Keratinocyte (primary cell): ENCODE results near the gene ANG. TPM values are rescaled to one million over a fixed set of nuclear protein-coding genes. Genes with fewer than 3 reads are reported as not detected.
A peak's percentile ranks its signal among the peaks of the same experiment; 100 is the strongest.

Experiments used
- DNase-seq: peaks from one replicate; pipeline ENCODE4 v3.0.0-alpha.2; 2011; ENCODE audit warnings: low read depth, missing footprints, low spot score
- FAIRE-seq: peaks from 2 replicates; lab custom pipeline; 2011; peaks lifted over from hg19 to GRCh38; lab: Jason Lieb, UNC
- H2AFZ ChIP-seq: 2 replicates; pipeline ENCODE4 v1.6.0; 2012; ENCODE audit warnings: low read length, control low read depth, inconsistent platforms; ENCODE audit not compliant: control insufficient read depth
- H3K27ac ChIP-seq: 2 replicates; pipeline ENCODE4 v1.5.1; 2011; ENCODE audit warnings: low read length; ENCODE audit not compliant: control insufficient read depth, insufficient read depth
- H3K27me3 ChIP-seq: 3 replicates; pipeline ENCODE4 v1.6.0; 2011; ENCODE audit warnings: low read length; ENCODE audit not compliant: control insufficient read depth, insufficient read depth; ENCODE audit errors: extremely low read depth
- H3K36me3 ChIP-seq, 2 experiments: 2 replicates in 1 of 2; 3 replicates in 1 of 2; pipeline ENCODE4 v1.5.1; 2011; ENCODE audit warnings: low read length in 2 of 2, mild to moderate bottlenecking in 1 of 2; ENCODE audit not compliant: control insufficient read depth in 2 of 2, insufficient read depth in 2 of 2; ENCODE audit errors: extremely low read depth in 1 of 2
- H3K4me1 ChIP-seq: 3 replicates; pipeline ENCODE4 v1.5.1; 2011; ENCODE audit warnings: low read length; ENCODE audit not compliant: control insufficient read depth, insufficient read depth; ENCODE audit errors: extremely low read depth
- H3K4me2 ChIP-seq: 3 replicates; pipeline ENCODE4 v1.6.0; 2011; ENCODE audit warnings: low read depth, low read length; ENCODE audit not compliant: control insufficient read depth, insufficient read depth; ENCODE audit errors: extremely low read depth
- H3K4me3 ChIP-seq, 3 experiments: fragments of 200-600 bp in 1 of 3; sonication (generic) in 1 of 3; 2 replicates in 2 of 3; 3 replicates in 1 of 3; pipeline ENCODE4 v1.5.1; 2011 to 2016; ENCODE audit warnings: low read length in 3 of 3, mild to moderate bottlenecking in 3 of 3, control low read depth in 2 of 3, inconsistent platforms in 1 of 3, low read depth in 1 of 3, mixed read lengths in 1 of 3, mixed run types in 1 of 3, moderate library complexity in 1 of 3; ENCODE audit not compliant: control insufficient read depth in 2 of 3, insufficient read depth in 2 of 3; ENCODE audit errors: extremely low read depth in 1 of 3
- H3K79me2 ChIP-seq: 2 replicates; pipeline ENCODE4 v1.6.0; 2012; ENCODE audit warnings: low read length; ENCODE audit not compliant: control insufficient read depth, insufficient read depth
- H3K9ac ChIP-seq: 3 replicates; pipeline ENCODE4 v1.6.0; 2011; ENCODE audit warnings: low read length; ENCODE audit not compliant: control insufficient read depth, insufficient read depth; ENCODE audit errors: extremely low read depth
- H3K9me1 ChIP-seq: 3 replicates; pipeline ENCODE4 v1.6.0; 2011; ENCODE audit warnings: low read length; ENCODE audit not compliant: control insufficient read depth, insufficient read depth; ENCODE audit errors: extremely low read depth
- H3K9me3 ChIP-seq: 2 replicates; pipeline ENCODE4 v1.5.1; 2012; ENCODE audit warnings: low read depth, low read length; ENCODE audit not compliant: control insufficient read depth
- H4K20me1 ChIP-seq: 3 replicates; pipeline ENCODE4 v1.6.0; 2011; ENCODE audit warnings: low read length; ENCODE audit not compliant: control insufficient read depth, insufficient read depth; ENCODE audit errors: extremely low read depth
- EZH2 ChIP-seq: IDR thresholded peaks from one replicate; pipeline ENCODE4 v1.6.1; 2012; ENCODE audit warnings: inconsistent platforms, mild to moderate bottlenecking, low read length, moderate library complexity
- dilution Hi-C: fragments of 300-500 bp; cut with MboI; formaldehyde crosslinking; loops from one replicate; pipeline ENCODE4 v1.7.0; 2020; ENCODE audit warnings: low sequenced_read_pairs; ENCODE audit not compliant: extremely low pct_ligation_motif_present
- polyA plus RNA-seq, 5 experiments: library from polyadenylated mRNA; depleted of rRNA in 3 of 5; stranded (reverse) in 3 of 5; stranded (forward) in 1 of 5; unstranded in 1 of 5; fragments of >200 nt; gene quantifications; 1 replicate in 1 of 5; 2 replicates in 3 of 5; 3 replicates in 1 of 5; pipeline versions ENCODE4 v1.2.1 to v1.2.3, GENCODE V29; 2011 to 2012; ENCODE audit warnings: missing spikeins in 2 of 5, low read depth in 1 of 5, low replicate concordance in 1 of 5
- TF ChIP-seq, protein P1 (sequence below), 3 experiments: IDR thresholded peaks in 1 of 3; conservative IDR thresholded peaks in 1 of 3; optimal IDR thresholded peaks in 1 of 3; 2 replicates in 2 of 3; 3 replicates in 1 of 3; pipeline versions ENCODE3 to v1.5.1; 2011; ENCODE audit warnings: low read length in 3 of 3, mild to moderate bottlenecking in 3 of 3, moderate library complexity in 2 of 3, control low read depth in 1 of 3, inconsistent platforms in 1 of 3; ENCODE audit not compliant: insufficient read depth in 2 of 3; ENCODE audit errors: extremely low read depth in 1 of 3

The ANG gene
- polyA plus RNA-seq, 1 donor (not counting 4 experiments of a cell fraction or from before 2014, with no cell fraction given), result 4.0 TPM

DNA sequence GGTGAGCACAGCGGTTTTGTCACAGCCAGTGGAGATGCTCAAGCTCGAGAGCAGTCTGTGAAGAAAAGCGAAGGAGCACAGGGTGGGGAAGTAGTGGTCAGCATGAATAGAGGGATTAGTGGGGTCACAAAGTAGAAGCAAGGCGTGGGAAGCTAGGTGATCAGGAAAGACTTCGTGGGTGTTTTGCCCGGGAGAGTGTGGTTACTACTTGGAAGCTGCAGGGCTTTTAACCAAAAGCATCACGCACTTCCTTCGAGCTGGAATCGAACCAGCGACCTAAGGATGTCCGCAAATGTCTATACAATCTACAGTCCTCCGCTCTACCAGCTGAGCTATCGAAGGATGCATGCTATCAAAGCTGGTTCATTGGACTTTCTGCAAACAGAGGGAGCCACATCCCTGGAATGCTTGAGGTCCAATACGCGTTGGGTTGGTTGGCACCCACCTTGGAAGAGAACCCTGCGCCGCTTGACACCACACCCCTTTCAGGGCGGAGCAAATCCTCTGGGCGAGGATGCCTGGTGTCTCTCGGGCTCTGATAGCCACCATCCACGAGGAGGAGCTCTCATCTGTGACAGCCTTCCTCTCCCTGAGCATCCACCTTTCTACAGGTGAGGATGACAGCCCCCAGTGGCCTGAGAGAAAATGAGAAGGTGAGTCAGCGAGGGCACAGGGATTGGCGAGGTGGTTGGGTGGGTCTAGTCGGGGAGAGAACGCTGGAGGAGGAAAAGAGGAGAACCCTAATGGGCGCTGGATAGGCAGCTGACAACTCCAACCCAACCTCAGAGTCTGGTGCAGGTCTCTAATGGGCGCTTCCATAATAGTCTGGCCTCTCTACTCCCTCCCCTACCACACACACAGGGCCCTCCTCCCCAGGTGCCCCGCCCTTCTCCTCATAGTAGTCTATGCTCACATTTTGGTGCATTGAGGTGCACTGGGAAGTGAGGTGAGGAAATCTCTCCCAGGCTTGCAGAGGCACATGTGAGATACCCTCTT lies 31.1 kb upstream of the ANG start:
- FAIRE-seq, result peak; percentile 26
- peaks cover 9% of the 10 kb centered on the region for H3K27me3 ChIP-seq

GRCh38 chr14:20658246-20658645 lies 30.3 kb upstream of the ANG start:
- no peaks in the 10 kb centered on the region for H3K4me1 ChIP-seq
- no peak for FAIRE-seq
- H3K9ac ChIP-seq, result no peak overlapping the region
- peaks cover 9% of the 10 kb centered on the region for H3K27me3 ChIP-seq
- TF ChIP-seq EZH2, result no peak
- TF ChIP-seq, protein P1, sequence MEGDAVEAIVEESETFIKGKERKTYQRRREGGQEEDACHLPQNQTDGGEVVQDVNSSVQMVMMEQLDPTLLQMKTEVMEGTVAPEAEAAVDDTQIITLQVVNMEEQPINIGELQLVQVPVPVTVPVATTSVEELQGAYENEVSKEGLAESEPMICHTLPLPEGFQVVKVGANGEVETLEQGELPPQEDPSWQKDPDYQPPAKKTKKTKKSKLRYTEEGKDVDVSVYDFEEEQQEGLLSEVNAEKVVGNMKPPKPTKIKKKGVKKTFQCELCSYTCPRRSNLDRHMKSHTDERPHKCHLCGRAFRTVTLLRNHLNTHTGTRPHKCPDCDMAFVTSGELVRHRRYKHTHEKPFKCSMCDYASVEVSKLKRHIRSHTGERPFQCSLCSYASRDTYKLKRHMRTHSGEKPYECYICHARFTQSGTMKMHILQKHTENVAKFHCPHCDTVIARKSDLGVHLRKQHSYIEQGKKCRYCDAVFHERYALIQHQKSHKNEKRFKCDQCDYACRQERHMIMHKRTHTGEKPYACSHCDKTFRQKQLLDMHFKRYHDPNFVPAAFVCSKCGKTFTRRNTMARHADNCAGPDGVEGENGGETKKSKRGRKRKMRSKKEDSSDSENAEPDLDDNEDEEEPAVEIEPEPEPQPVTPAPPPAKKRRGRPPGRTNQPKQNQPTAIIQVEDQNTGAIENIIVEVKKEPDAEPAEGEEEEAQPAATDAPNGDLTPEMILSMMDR (optimal IDR thresholded peaks at IDR 0.05 in 1 of 3, IDR thresholded peaks at IDR 0.05 in 1 of 3, conservative IDR thresholded peaks at IDR 0.05 in 1 of 3; ENCODE audit: extremely low read depth in 1 of 3, insufficient read depth in 2 of 3, low read length in 3 of 3), result no peak
- no peaks in the 10 kb centered on the region for H3K9me3 ChIP-seq
- H3K4me2 ChIP-seq, result peak overlapping the region; percentile 58
- no peaks in the 10 kb centered on the region for H4K20me1 ChIP-seq
- dilution Hi-C loops, result no loop called here
- H3K79me2 ChIP-seq, result no peaks in the 10 kb centered on the region
- no peak overlapping the region for H3K27ac ChIP-seq
- no peak overlapping the region for H3K4me3 ChIP-seq
- no peak for DNase-seq
- no peaks in the 10 kb centered on the region for H3K36me3 ChIP-seq
- H3K9me1 ChIP-seq, result no peaks in the 10 kb centered on the region
- H2AFZ ChIP-seq, result no peak overlapping the region

More for the DNA sequence above, 31.1 kb upstream of the ANG start:
- no peak overlapping the region for H3K9ac ChIP-seq
- peak overlapping the region; percentile 8 to 41 (median 29) for H3K4me3 ChIP-seq
- dilution Hi-C loops, result no loop called here
- peak overlapping the region; percentile 54 for H2AFZ ChIP-seq
- DNase-seq, result peak; percentile 76
- no peaks in the 10 kb centered on the region for H4K20me1 ChIP-seq
- no peak overlapping the region for H3K27ac ChIP-seq
- H3K4me2 ChIP-seq, result peak overlapping the region; percentile 58
- no peaks in the 10 kb centered on the region for H3K79me2 ChIP-seq
- H3K9me3 ChIP-seq, result no peaks in the 10 kb centered on the region
- H3K9me1 ChIP-seq, result no peaks in the 10 kb centered on the region
- no peaks in the 10 kb centered on the region for H3K4me1 ChIP-seq
- no peaks in the 10 kb centered on the region for H3K36me3 ChIP-seq
- TF ChIP-seq, protein P1 (optimal IDR thresholded peaks at IDR 0.05 in 1 of 3, IDR thresholded peaks at IDR 0.05 in 1 of 3, conservative IDR thresholded peaks at IDR 0.05 in 1 of 3; ENCODE audit: extremely low read depth in 1 of 3, insufficient read depth in 2 of 3, low read length in 3 of 3), result peak; percentile 70 to 82 (median 79)
- no peak for TF ChIP-seq EZH2
